Smooth muscle cell (in vitro differentiated cells): Measurements from ENCODE around the gene TMEM37. TPM values are rescaled to one million over a fixed set of nuclear protein-coding genes. Genes with fewer than 3 reads are reported as not detected.

Experiments used
- DNase-seq: peaks from one replicate; lab custom pipeline; 2025; ENCODE audit not compliant: unreplicated experiment; lab: John Stamatoyannopoulos, UW
- H2AFZ ChIP-seq: fragments of 200-600 bp; sonication (generic); 2 replicates; pipeline ENCODE4 v1.6.0; 2016; ENCODE audit warnings: antibody characterized with exemption, low read depth, mild to moderate bottlenecking
- H3F3A ChIP-seq: fragments of 200-600 bp; sonication (generic); 2 replicates; pipeline ENCODE4 v1.6.0; 2017; ENCODE audit warnings: antibody characterized with exemption, low read depth
- H3K27ac ChIP-seq: fragments of 200-600 bp; sonication (generic); 2 replicates; pipeline ENCODE4 v1.5.1; 2016; ENCODE audit warnings: low read depth, mild to moderate bottlenecking
- H3K27me3 ChIP-seq: fragments of 200-600 bp; sonication (generic); 2 replicates; pipeline ENCODE4 v1.6.1; 2016; ENCODE audit warnings: low read depth, mild to moderate bottlenecking
- H3K36me3 ChIP-seq: fragments of 200-600 bp; sonication (generic); 2 replicates; pipeline ENCODE4 v1.5.1; 2016; ENCODE audit warnings: low read depth
- H3K4me1 ChIP-seq: fragments of 200-600 bp; sonication (generic); 2 replicates; pipeline ENCODE4 v1.5.1; 2016; ENCODE audit warnings: low read depth
- H3K4me2 ChIP-seq: fragments of 200-600 bp; sonication (generic); 2 replicates; pipeline ENCODE4 v1.6.0; 2016; ENCODE audit warnings: mild to moderate bottlenecking
- H3K4me3 ChIP-seq: fragments of 200-600 bp; sonication (generic); 2 replicates; pipeline ENCODE4 v1.5.1; 2016; ENCODE audit warnings: mild to moderate bottlenecking
- H3K79me2 ChIP-seq: fragments of 200-600 bp; sonication (generic); 2 replicates; pipeline ENCODE4 v1.6.0; 2016; ENCODE audit warnings: low read depth, mild to moderate bottlenecking
- H3K9ac ChIP-seq: fragments of 200-600 bp; sonication (generic); 2 replicates; pipeline ENCODE4 v1.6.0; 2016; ENCODE audit warnings: low read depth
- H3K9me3 ChIP-seq: fragments of 200-600 bp; sonication (generic); replicated peaks from 2 replicates; pipeline ENCODE4 v1.5.1; 2016; ENCODE audit warnings: low read depth
- H4K20me1 ChIP-seq: fragments of 200-600 bp; sonication (generic); 2 replicates; pipeline ENCODE4 v1.6.0; 2016; ENCODE audit warnings: low read depth
- CTCF ChIP-seq: fragments of 200-600 bp; sonication (generic); IDR thresholded peaks from 2 replicates; pipeline ENCODE4 v1.5.1; 2017; ENCODE audit warnings: borderline replicate concordance, mild to moderate bottlenecking, antibody characterized with exemption; ENCODE audit not compliant: insufficient read depth, poor library complexity, severe bottlenecking
- WGBS: methylation state at CpG from one replicate; pipeline ENCODE4 v1.1.7; 2016; ENCODE audit warnings: low lambda C conversion rate; 5-methylcytosine and 5-hydroxymethylcytosine counted together
- polyA plus RNA-seq: library from polyadenylated mRNA; unstranded; fragments of >200 nt; fragmentation: Nextera tagmentation; extraction: Ambion mirVana; gene quantifications from 2 replicates; pipeline ENCODE4 v1.2.1, GENCODE V29; 2016
- total RNA-seq: library from RNA; depleted of rRNA; stranded (reverse); fragments of >200 nt; gene quantifications from 2 replicates; pipeline ENCODE4 v1.2.3, GENCODE V29; 2014

TMEM37 gene
- total and polyA plus RNA-seq, 2 experiments from 2014 or later = 0.90 to 2.4 TPM

DNA sequence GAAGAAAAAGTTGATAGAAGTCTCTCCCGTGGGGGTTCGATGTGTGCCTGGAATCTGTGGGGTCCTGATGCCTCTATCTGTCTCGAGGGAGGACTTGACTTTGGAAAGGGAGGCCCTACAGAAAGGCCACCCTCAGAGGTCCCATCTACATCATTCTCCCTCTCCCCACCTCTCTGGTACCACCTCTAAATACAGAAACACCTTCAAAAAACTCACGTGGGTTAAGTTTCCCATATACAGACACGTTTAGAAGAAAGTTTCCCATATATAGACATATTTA, 5.3 kb upstream of the TMEM37 start:
- H3K4me3 ChIP-seq = no peak overlapping the region
- no peak overlapping the region for H3K9ac ChIP-seq
- H2AFZ ChIP-seq = no peak overlapping the region
- no peaks in the 10 kb centered on the region for H4K20me1 ChIP-seq
- no peak overlapping the region for H3K4me2 ChIP-seq
- TF ChIP-seq CTCF = no peak
- H3F3A ChIP-seq = peaks cover 4% of the 10 kb centered on the region
- H3K9me3 ChIP-seq = no peaks in the 10 kb centered on the region
- peaks cover 5% of the 10 kb centered on the region for H3K4me1 ChIP-seq
- H3K79me2 ChIP-seq = no peaks in the 10 kb centered on the region
- no peak overlapping the region for H3K27ac ChIP-seq
- 73% methylated on average over 5 of the region's 5 CpGs for WGBS
- no peak for DNase-seq
- H3K36me3 ChIP-seq = no peaks in the 10 kb centered on the region
- no peaks in the 10 kb centered on the region for H3K27me3 ChIP-seq

DNA sequence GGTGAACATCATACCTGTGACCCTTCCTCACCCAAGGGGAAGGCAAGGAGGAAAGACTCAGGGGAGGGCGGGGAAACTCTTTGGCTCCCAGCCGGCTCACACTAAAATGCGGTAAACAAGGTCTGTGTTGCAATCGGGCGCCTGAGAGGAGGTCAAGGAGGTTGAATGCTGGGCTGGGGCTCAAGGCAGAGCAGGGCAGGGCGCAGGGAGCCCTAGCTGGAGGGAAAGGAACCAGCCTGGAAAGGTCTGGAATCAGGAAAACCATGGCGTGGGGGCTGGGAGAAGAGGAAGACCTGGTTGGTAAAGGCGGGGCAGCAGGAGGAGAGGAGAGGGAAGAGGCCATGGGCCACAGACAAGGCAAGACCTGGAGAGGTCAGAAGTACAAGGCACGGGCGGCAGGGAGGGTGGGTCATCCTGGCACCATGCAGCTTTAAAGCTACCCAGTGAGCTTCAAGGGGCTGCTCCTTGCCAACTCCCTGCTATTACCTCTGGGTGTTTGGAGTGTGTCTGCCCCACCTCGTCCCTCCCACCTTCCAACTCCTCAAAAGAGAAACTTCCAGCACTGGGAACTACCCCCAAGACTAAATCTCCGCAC, 4.8 kb upstream of the TMEM37 start:
- Histone ChIP-seq H3K4me3 (no peak overlapping the region), H3K27me3 (no peaks in the 10 kb centered on the region), H3K9me3 (no peaks in the 10 kb centered on the region), H4K20me1 (no peaks in the 10 kb centered on the region), H3K36me3 (no peaks in the 10 kb centered on the region), H3K4me1 (peaks cover 6% of the 10 kb centered on the region), H3K4me2 (no peak overlapping the region), H3K27ac (no peak overlapping the region), H3F3A (peaks cover 4% of the 10 kb centered on the region), H3K79me2 (no peaks in the 10 kb centered on the region), H3K9ac (no peak overlapping the region), H2AFZ (no peak overlapping the region)
- DNase-seq = no peak
- no peak for TF ChIP-seq CTCF
- WGBS = 74% methylated on average over 11 of the region's 12 CpGs

DNA sequence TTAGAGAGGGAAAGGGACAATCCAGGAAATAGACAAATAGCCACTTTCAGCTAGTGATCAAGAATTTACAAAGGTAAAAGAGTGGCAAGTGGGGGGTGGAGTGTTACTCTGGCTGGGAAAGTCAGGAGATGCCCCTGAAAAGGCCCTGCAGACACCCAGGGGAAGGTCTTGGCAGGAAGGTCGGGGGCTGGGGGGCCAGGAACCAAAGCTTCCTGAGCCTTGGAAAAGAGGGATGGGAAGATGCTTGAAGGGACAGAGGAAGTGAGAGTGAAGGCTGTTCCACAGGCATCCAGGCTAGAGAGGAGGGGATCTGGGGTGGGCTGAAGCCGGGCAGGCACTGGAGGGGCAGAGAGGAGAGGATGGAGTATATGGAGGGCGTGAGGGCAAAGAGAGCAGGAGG, 3.9 kb upstream of the TMEM37 start:
- Histone ChIP-seq H4K20me1 (no peaks in the 10 kb centered on the region), H3K9me3 (no peaks in the 10 kb centered on the region), H3K36me3 (no peaks in the 10 kb centered on the region), H3K4me1 (peaks cover 6% of the 10 kb centered on the region), H3F3A (peaks cover 4% of the 10 kb centered on the region), H3K79me2 (no peaks in the 10 kb centered on the region), H3K27me3 (no peaks in the 10 kb centered on the region), H2AFZ (no peak overlapping the region), H3K9ac (no peak overlapping the region), H3K4me2 (no peak overlapping the region), H3K27ac (no peak overlapping the region), H3K4me3 (no peak overlapping the region)
- TF ChIP-seq CTCF = no peak
- WGBS = 88% methylated on average over 3 of the region's 3 CpGs
- no peak for DNase-seq

DNA sequence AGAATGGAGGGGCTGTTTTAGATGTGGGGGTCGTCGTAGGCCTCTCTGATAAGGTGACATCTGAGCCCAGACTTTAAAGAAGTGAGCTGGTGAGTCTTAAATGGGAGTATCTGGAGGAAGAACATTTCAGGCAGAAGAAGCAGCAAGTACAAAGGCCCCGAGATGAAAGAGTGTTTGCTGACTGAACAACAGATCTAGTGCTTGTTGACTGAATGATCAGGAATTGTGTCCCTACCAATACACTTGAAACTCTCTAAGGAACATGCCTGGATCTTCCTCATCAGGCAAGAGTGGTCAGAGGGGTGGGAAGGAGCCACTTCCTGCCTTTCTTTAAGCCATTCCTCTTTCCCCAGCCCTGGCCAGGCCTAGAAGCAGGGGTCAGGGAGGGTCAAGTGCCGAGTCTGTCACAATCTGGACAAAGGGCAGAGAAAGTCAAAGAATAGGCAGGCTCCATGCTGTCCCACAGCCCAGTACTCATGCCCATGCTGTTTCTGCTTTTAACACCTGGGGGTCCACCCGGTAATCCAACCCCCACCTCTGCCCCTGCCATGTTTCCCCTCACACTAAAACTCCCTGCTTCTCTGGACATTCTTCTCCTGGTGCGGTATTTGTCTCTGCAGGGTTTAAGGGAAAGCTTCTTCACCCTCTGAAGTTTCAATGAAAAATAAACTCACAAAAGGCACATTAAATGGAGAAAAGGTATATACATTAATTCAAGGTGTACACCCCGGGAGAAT, 3.0 kb upstream of the TMEM37 start:
- no peaks in the 10 kb centered on the region for H3K79me2 ChIP-seq
- no peak for TF ChIP-seq CTCF
- H3K27me3 ChIP-seq = no peaks in the 10 kb centered on the region
- H3K4me3 ChIP-seq = no peak overlapping the region
- no peaks in the 10 kb centered on the region for H4K20me1 ChIP-seq
- no peaks in the 10 kb centered on the region for H3K9me3 ChIP-seq
- H3F3A ChIP-seq = peaks cover 4% of the 10 kb centered on the region
- no peak for DNase-seq
- 91% methylated on average over 7 of the region's 7 CpGs for WGBS
- H3K36me3 ChIP-seq = no peaks in the 10 kb centered on the region
- H3K4me2 ChIP-seq = no peak overlapping the region
- no peak overlapping the region for H3K9ac ChIP-seq
- H3K4me1 ChIP-seq = peaks cover 6% of the 10 kb centered on the region
- no peak overlapping the region for H3K27ac ChIP-seq
- no peak overlapping the region for H2AFZ ChIP-seq
